HL-60/S4 treated with retinoic acid at 250 ng/mL for 4 days and 3 days (cell line): ENCODE data around the gene HPCAL1.

Source experiments
- in situ Hi-C: fragments of 300-500 bp; cut with MboI; formaldehyde crosslinking; loops from 2 replicates; pipeline ENCODE4 v1.7.0; 2022; ENCODE audit warnings: low sequenced_read_pairs

HPCAL1 gene

GRCh38 chr2:10415048-10415447, 112.3 kb downstream of the HPCAL1 start:
- in situ Hi-C loops = loop anchor here (10.0 kb wide), 1 partner anchor 280 kb away; no protein-coding TSS in a partner anchor

- in situ Hi-C loops = loop anchor here (10.0 kb wide), 1 partner anchor 281 kb away; no protein-coding TSS in a partner anchor
Measured at GRCh38 chr2:10415640-10416039, 112.9 kb downstream of the HPCAL1 start.

GRCh38 chr2:10417551-10418335, 115.0 kb downstream of the HPCAL1 start:
- in situ Hi-C loops = loop anchor here (10.0 kb wide), 1 partner anchor 283 kb away; no protein-coding TSS in a partner anchor

- in situ Hi-C loops = loop anchor here (10.0 kb wide), 1 partner anchor 285 kb away; no protein-coding TSS in a partner anchor
Measured at GRCh38 chr2:10419553-10420257, 117.0 kb downstream of the HPCAL1 start.

- in situ Hi-C loops = no loop called here
Measured at GRCh38 chr2:10422251-10422650, 119.5 kb downstream of the HPCAL1 start.

GRCh38 chr2:10422732-10423399, 120.2 kb downstream of the HPCAL1 start:
- in situ Hi-C loops = no loop called here

- in situ Hi-C loops = no loop called here
Measured at GRCh38 chr2:10423400-10423774, 120.7 kb downstream of the HPCAL1 start.

- in situ Hi-C loops = no loop called here
Measured at GRCh38 chr2:10424051-10424450, 121.3 kb downstream of the HPCAL1 start.

- in situ Hi-C loops = loop anchor here (25.0 kb wide), 1 partner anchor 613 kb away; no protein-coding TSS in a partner anchor
Measured at GRCh38 chr2:10424916-10425505, 122.3 kb downstream of the HPCAL1 start.

- in situ Hi-C loops = loop anchor here (25.0 kb wide), 1 partner anchor 613 kb away; no protein-coding TSS in a partner anchor
Measured at GRCh38 chr2:10425699-10426098, 123.0 kb downstream of the HPCAL1 start.

GRCh38 chr2:10426726-10427617, 124.3 kb downstream of the HPCAL1 start:
- in situ Hi-C loops = loop anchor here (25.0 kb wide), 1 partner anchor 615 kb away; no protein-coding TSS in a partner anchor

GRCh38 chr2:10427618-10427949, 124.9 kb downstream of the HPCAL1 start:
- in situ Hi-C loops = loop anchor here (25.0 kb wide), 1 partner anchor 615 kb away; no protein-coding TSS in a partner anchor

- in situ Hi-C loops = loop anchor here (25.0 kb wide), 1 partner anchor 616 kb away; no protein-coding TSS in a partner anchor
Measured at GRCh38 chr2:10428355-10428754, 125.7 kb downstream of the HPCAL1 start.

- in situ Hi-C loops = loop anchor here (25.0 kb wide), 1 partner anchor 617 kb away; no protein-coding TSS in a partner anchor
Measured at GRCh38 chr2:10428924-10429323, 126.2 kb downstream of the HPCAL1 start.

- in situ Hi-C loops = loop anchor here (25.0 kb wide), 1 partner anchor 619 kb away; no protein-coding TSS in a partner anchor
Measured at GRCh38 chr2:10430886-10431622, 128.3 kb downstream of the HPCAL1 start.

- in situ Hi-C loops = loop anchor here (25.0 kb wide), 1 partner anchor 619 kb away; no protein-coding TSS in a partner anchor
Measured at GRCh38 chr2:10431797-10432196, 129.1 kb downstream of the HPCAL1 start.

- in situ Hi-C loops = loop anchor here (25.0 kb wide), 1 partner anchor 620 kb away; no protein-coding TSS in a partner anchor
Measured at GRCh38 chr2:10432311-10433181, 129.8 kb downstream of the HPCAL1 start.
